ENCODE measurements around the gene EIF5AL1.
"Not testable (repeated sequence)": the region's sequence is repeated elsewhere in the genome, so short reads cannot be mapped to it uniquely, and the experiment has no call there.

Gene EIF5AL1

DNA sequence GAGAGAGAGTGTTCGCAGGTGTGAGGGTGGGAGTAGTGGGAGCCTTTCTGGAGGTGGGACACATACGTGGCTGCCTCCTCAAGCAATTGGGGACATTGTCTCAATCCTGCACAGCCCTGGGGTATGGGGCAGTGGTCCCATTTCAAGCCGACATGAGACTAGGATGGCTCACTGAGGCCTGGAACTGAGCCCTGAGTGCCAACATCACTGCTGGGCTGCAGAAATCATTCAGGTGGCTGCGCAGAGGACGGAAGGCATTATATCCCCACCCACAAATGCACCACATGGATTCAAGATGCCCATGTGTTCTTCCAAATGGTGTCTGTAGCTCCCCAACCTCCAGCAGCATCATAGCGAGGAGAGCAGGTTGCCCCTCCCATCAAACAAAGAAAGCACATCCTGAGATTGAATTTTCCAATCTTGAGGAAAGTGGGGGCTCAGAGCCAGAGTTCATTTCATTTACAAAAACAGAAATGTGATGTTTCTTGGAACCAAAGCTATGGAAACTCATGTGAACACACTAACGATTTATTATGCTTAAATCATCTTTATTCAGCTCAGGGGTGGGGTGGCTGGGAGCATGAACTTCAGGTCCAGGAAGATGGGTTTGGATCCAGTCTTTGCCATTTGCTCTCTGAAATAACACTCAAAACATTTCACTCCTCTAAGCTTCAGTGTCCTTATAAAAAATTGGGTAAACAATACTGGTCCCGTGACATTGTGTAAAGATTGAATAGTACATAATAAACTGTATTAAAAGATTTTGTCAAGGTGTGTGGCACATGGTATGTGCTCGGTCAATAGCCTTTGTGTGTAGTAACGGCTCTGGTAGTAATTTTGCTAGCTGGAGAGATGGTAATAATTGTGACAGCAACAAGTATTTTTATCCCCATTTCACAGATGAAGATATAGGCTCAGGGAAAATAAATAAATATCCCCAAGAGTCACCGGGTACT lies 43.3 kb downstream of the EIF5AL1 start:
- H3K9me3 ChIP-seq (ENCODE audit: insufficient read depth, low read depth, low read length) = no peaks in the 10 kb centered on the region
- no peak for TF ChIP-seq EZH2phosphoT487 (IDR thresholded peaks at IDR 0.05; ENCODE audit: borderline replicate concordance)
- TF ChIP-seq, protein P1, sequence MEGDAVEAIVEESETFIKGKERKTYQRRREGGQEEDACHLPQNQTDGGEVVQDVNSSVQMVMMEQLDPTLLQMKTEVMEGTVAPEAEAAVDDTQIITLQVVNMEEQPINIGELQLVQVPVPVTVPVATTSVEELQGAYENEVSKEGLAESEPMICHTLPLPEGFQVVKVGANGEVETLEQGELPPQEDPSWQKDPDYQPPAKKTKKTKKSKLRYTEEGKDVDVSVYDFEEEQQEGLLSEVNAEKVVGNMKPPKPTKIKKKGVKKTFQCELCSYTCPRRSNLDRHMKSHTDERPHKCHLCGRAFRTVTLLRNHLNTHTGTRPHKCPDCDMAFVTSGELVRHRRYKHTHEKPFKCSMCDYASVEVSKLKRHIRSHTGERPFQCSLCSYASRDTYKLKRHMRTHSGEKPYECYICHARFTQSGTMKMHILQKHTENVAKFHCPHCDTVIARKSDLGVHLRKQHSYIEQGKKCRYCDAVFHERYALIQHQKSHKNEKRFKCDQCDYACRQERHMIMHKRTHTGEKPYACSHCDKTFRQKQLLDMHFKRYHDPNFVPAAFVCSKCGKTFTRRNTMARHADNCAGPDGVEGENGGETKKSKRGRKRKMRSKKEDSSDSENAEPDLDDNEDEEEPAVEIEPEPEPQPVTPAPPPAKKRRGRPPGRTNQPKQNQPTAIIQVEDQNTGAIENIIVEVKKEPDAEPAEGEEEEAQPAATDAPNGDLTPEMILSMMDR (conservative IDR thresholded peaks at IDR 0.05; ENCODE audit: low read length) = no peak
- no peaks in the 10 kb centered on the region for H3K9me2 ChIP-seq (replicated peaks; ENCODE audit: low read depth, low read length)
- no peaks in the 10 kb centered on the region for H3K27me3 ChIP-seq (ENCODE audit: insufficient read depth, low read length, poor library complexity, severe bottlenecking)
- H3K4me2 ChIP-seq (ENCODE audit: low read depth, low read length, poor library complexity, severe bottlenecking) = no peak overlapping the region
- no peak overlapping the region for H2AFZ ChIP-seq (ENCODE audit: low read length)
- H3K36me3 ChIP-seq (ENCODE audit: insufficient read depth, low read length) = no peaks in the 10 kb centered on the region
- H3K4me1 ChIP-seq (ENCODE audit: insufficient read depth, low read length, poor library complexity, severe bottlenecking) = no peaks in the 10 kb centered on the region
- no peaks in the 10 kb centered on the region for H4K20me1 ChIP-seq (ENCODE audit: insufficient read depth, low read length, poor library complexity, severe bottlenecking)
- no peaks in the 10 kb centered on the region for H3K79me2 ChIP-seq (ENCODE audit: insufficient read depth, low read length)
- H3K4me3 ChIP-seq (ENCODE audit: low read length, poor library complexity, severe bottlenecking) = no peak overlapping the region
- no peaks in the 10 kb centered on the region for H3F3A ChIP-seq (ENCODE audit: low read depth)
- H3K9ac ChIP-seq (ENCODE audit: low read depth, low read length, poor library complexity, severe bottlenecking) = no peak overlapping the region

- H3K9me2 ChIP-seq (replicated peaks; ENCODE audit: low read depth, low read length); H2AFZ ChIP-seq (ENCODE audit: low read length); H3K9me3 ChIP-seq (ENCODE audit: insufficient read depth, low read depth, low read length); H3K4me2 ChIP-seq (ENCODE audit: low read depth, low read length, poor library complexity, severe bottlenecking); H3K27me3 ChIP-seq (ENCODE audit: insufficient read depth, low read length, poor library complexity, severe bottlenecking); H3K79me2 ChIP-seq (ENCODE audit: insufficient read depth, low read length); H3K4me3 ChIP-seq (ENCODE audit: low read length, poor library complexity, severe bottlenecking); H3F3A ChIP-seq (ENCODE audit: low read depth); H3K36me3 ChIP-seq (ENCODE audit: insufficient read depth, low read length); H3K4me1 ChIP-seq (ENCODE audit: insufficient read depth, low read length, poor library complexity, severe bottlenecking); H4K20me1 ChIP-seq (ENCODE audit: insufficient read depth, low read length, poor library complexity, severe bottlenecking); H3K9ac ChIP-seq (ENCODE audit: low read depth, low read length, poor library complexity, severe bottlenecking): not testable (repeated sequence)
These were observed 44.6 kb downstream of the EIF5AL1 start for GRCh38 chr10:79556961-79557360.

GRCh38 chr10:79559726-79560125 lies 47.4 kb downstream of the EIF5AL1 start:
- Histone ChIP-seq H3K36me3 (ENCODE audit: insufficient read depth, low read length) (no peaks in the 10 kb centered on the region), H3F3A (ENCODE audit: low read depth) (no peaks in the 10 kb centered on the region), H3K79me2 (ENCODE audit: insufficient read depth, low read length) (no peaks in the 10 kb centered on the region), H4K20me1 (ENCODE audit: insufficient read depth, low read length, poor library complexity, severe bottlenecking) (no peaks in the 10 kb centered on the region), H3K27me3 (ENCODE audit: insufficient read depth, low read length, poor library complexity, severe bottlenecking) (no peaks in the 10 kb centered on the region), H3K4me1 (ENCODE audit: insufficient read depth, low read length, poor library complexity, severe bottlenecking) (no peaks in the 10 kb centered on the region), H3K9me2 (replicated peaks; ENCODE audit: low read depth, low read length) (no peaks in the 10 kb centered on the region), H2AFZ (ENCODE audit: low read length) (no peak overlapping the region), H3K4me2 (ENCODE audit: low read depth, low read length, poor library complexity, severe bottlenecking) (no peak overlapping the region), H3K9ac (ENCODE audit: low read depth, low read length, poor library complexity, severe bottlenecking) (no peak overlapping the region), H3K9me3 (ENCODE audit: insufficient read depth, low read depth, low read length) (no peaks in the 10 kb centered on the region), H3K4me3 (ENCODE audit: low read length, poor library complexity, severe bottlenecking) (no peak overlapping the region)
- no peak for TF ChIP-seq EZH2phosphoT487 (IDR thresholded peaks at IDR 0.05; ENCODE audit: borderline replicate concordance)
- TF ChIP-seq, protein P1 (conservative IDR thresholded peaks at IDR 0.05; ENCODE audit: low read length) = no peak
